WERI-Rb-1 (cell line): Measurements from ENCODE around the gene IL19.
A peak's percentile ranks its signal among the peaks of the same experiment; 100 is the strongest.
"Not testable (repeated sequence)": the region's sequence is repeated elsewhere in the genome, so short reads cannot be mapped to it uniquely, and the experiment has no call there.

Experiments
- DNase-seq: peaks from one replicate; pipeline ENCODE4 v3.0.0-alpha.2; 2020
- H3K27ac ChIP-seq: fragments of 250-450 bp; sonication (Bioruptor Pico); 2 replicates; pipeline ENCODE4 v1.5.1; 2020; ENCODE audit warnings: mild to moderate bottlenecking, moderate library complexity
- H3K27me3 ChIP-seq: fragments of 250-450 bp; sonication (Bioruptor Pico); 2 replicates; pipeline ENCODE4 v1.5.1; 2021; ENCODE audit warnings: mild to moderate bottlenecking, low read depth, moderate library complexity; ENCODE audit not compliant: insufficient read depth, severe bottlenecking
- H3K36me3 ChIP-seq: fragments of 250-450 bp; sonication (Bioruptor Pico); 2 replicates; pipeline ENCODE4 v1.5.1; 2020; ENCODE audit warnings: mild to moderate bottlenecking, moderate library complexity
- H3K4me3 ChIP-seq: 2 replicates; pipeline ENCODE4 v1.5.1; 2011; ENCODE audit warnings: low read depth, mild to moderate bottlenecking, control low read depth, low read length
- H3K9me3 ChIP-seq: fragments of 250-450 bp; sonication (Bioruptor Pico); 2 replicates; pipeline ENCODE4 v1.5.1; 2021; ENCODE audit warnings: mild to moderate bottlenecking, moderate library complexity; ENCODE audit not compliant: severe bottlenecking
- TF ChIP-seq, protein P1 (sequence below): IDR thresholded peaks from 2 replicates; pipeline ENCODE4 v1.5.1; 2011; ENCODE audit warnings: low read depth, mild to moderate bottlenecking, control low read depth, inconsistent platforms, low read length

Gene IL19

DNA sequence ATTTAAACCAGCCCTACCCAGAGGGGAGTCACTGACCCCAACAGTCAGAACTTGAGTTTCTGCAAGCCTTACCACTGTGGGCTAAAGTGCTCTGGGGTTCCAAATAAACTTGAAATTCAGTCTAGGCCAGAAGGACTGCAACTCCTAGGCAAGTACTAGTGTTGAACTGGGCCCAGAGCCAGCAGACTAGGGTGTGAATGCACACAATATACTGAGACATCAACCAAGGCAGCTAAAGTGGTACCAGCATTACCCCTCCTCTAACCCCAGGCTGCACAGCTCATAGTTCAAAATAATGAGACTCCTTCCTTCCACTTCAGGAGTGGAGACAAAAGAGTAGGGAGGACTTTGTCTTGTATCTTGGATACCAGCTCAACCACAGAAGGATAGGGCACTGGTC is 75.9 kb downstream of the IL19 start:
- no peak for DNase-seq
- Histone ChIP-seq H3K4me3 (no peak overlapping the region), H3K27ac (no peak overlapping the region), H3K9me3 (no peaks in the 10 kb centered on the region), H3K27me3 (peaks cover 98% of the 10 kb centered on the region), H3K36me3 (no peaks in the 10 kb centered on the region)
- TF ChIP-seq, protein P1, sequence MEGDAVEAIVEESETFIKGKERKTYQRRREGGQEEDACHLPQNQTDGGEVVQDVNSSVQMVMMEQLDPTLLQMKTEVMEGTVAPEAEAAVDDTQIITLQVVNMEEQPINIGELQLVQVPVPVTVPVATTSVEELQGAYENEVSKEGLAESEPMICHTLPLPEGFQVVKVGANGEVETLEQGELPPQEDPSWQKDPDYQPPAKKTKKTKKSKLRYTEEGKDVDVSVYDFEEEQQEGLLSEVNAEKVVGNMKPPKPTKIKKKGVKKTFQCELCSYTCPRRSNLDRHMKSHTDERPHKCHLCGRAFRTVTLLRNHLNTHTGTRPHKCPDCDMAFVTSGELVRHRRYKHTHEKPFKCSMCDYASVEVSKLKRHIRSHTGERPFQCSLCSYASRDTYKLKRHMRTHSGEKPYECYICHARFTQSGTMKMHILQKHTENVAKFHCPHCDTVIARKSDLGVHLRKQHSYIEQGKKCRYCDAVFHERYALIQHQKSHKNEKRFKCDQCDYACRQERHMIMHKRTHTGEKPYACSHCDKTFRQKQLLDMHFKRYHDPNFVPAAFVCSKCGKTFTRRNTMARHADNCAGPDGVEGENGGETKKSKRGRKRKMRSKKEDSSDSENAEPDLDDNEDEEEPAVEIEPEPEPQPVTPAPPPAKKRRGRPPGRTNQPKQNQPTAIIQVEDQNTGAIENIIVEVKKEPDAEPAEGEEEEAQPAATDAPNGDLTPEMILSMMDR: no peak

DNA sequence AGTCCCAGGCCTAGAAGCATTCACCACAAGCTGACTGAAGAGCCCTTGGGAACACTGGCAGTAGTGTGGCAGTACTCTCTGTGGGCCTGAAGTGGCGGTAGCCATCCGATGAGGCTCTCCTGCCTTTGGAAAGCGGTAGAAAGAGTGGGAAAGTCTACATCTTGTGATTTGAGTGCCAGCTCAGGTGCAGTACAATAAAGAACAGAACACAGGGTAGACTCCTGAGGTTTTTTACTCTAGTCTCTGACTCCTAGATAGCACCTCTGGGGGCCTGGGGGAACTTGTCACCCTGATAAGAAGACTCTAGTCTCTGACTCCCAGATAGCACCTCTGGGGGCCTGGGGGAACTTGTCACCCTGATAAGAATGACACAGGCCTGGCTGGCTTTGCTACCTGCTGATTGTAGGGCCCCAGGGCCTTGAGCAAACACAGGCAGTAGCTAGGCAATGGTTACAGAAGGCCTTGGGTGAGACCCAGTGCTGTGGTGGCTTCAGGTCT is 76.8 kb downstream of the IL19 start:
- TF ChIP-seq, protein P1: 0 out of 2 replicates have a peak, but pooled peaks have one; percentile 9
- no peak overlapping the region for H3K4me3 ChIP-seq
- H3K27ac ChIP-seq: no peak overlapping the region
- peaks cover 8% of the 10 kb centered on the region for H3K9me3 ChIP-seq
- H3K36me3 ChIP-seq: no peaks in the 10 kb centered on the region
- H3K27me3 ChIP-seq: peaks cover 98% of the 10 kb centered on the region
- no peak for DNase-seq

DNA sequence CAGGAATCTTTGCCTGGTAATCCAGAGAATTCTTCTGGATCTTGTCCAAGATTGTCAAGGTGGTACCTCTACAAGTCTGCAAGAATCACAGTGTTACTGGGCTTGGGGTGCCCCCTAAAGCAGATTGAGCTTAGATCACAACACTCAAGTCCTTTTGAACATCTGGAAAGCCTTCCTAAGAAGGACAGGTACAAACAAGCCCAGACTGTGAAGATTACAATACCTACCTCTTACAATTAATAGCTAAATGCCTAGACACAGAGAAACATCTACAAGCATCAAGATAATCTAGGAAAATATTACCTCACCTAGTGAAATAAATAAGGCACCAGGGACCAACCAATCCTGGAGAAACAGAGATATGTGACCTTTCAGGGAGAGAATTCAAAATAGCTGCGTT is 77.4 kb downstream of the IL19 start:
- TF ChIP-seq, protein P1: no peak
- Histone ChIP-seq H3K36me3 (no peaks in the 10 kb centered on the region), H3K27me3 (peaks cover 96% of the 10 kb centered on the region), H3K27ac (no peak overlapping the region), H3K9me3 (peaks cover 14% of the 10 kb centered on the region), H3K4me3 (no peak overlapping the region)
- no peak for DNase-seq

GRCh38 chr1:206850401-206850800 is 79.8 kb downstream of the IL19 start:
- no peak for DNase-seq
- H3K9me3 ChIP-seq: peaks cover 22% of the 10 kb centered on the region
- H3K27ac ChIP-seq: no peak overlapping the region
- no peaks in the 10 kb centered on the region for H3K36me3 ChIP-seq
- peaks cover 89% of the 10 kb centered on the region for H3K27me3 ChIP-seq
- no peak overlapping the region for H3K4me3 ChIP-seq
- TF ChIP-seq, protein P1: no peak

DNA sequence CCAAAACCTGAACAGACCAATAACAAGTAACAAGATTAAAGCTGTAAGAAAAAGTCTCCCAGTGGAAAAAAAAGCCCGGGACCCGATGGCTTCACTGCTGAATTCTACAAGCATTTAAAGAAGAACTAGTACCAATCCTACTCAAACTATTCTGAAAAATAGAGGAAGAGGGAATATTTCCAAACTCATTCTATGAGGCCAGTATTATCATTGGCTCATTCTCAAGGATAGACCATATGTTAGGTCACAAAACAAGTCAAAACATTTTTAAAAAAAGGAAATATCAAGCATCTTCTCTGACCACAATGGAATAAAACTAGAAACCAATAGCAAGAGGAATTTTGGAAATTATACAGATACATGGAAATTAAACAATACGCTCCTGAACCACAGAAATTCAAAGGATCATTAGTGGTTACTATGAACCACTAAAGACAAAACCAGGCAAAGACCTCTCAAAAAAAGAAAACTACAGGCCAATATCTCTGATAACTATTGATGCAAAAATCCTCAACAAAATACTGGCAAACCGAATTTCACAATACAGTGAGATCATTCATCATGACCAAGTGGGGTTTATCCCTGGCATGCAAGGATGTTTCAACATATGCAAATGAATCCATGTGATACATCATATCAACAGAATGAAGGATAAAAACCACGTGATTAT is 80.9 kb downstream of the IL19 start:
- Histone ChIP-seq H3K27me3 (peaks cover 89% of the 10 kb centered on the region), H3K27ac (no peak overlapping the region), H3K9me3 (peaks cover 22% of the 10 kb centered on the region), H3K4me3 (no peak overlapping the region), H3K36me3 (no peaks in the 10 kb centered on the region)
- DNase-seq: no peak
- TF ChIP-seq, protein P1: no peak

GRCh38 chr1:206852662-206853061 is 82.1 kb downstream of the IL19 start:
- not testable (repeated sequence) for H3K36me3 ChIP-seq, H3K27ac ChIP-seq, DNase-seq, H3K4me3 ChIP-seq
- H3K9me3 ChIP-seq: peaks cover 22% of the 10 kb centered on the region
- peaks cover 89% of the 10 kb centered on the region for H3K27me3 ChIP-seq

GRCh38 chr1:206853696-206854095 is 83.1 kb downstream of the IL19 start:
- Histone ChIP-seq H3K9me3 (peaks cover 22% of the 10 kb centered on the region), H3K27me3 (peaks cover 91% of the 10 kb centered on the region)
- DNase-seq, H3K36me3 ChIP-seq, H3K4me3 ChIP-seq, H3K27ac ChIP-seq: not testable (repeated sequence)
